GM12874 (cell line): ENCODE data around the gene TIAM1.

Source experiments
- TF ChIP-seq, protein P1 (sequence below): IDR thresholded peaks from 2 replicates; pipeline ENCODE4 v1.5.1; 2011; ENCODE audit warnings: low read depth, mild to moderate bottlenecking, control low read depth, low read length, moderate library complexity; ENCODE audit not compliant: insufficient read depth

Gene TIAM1

DNA sequence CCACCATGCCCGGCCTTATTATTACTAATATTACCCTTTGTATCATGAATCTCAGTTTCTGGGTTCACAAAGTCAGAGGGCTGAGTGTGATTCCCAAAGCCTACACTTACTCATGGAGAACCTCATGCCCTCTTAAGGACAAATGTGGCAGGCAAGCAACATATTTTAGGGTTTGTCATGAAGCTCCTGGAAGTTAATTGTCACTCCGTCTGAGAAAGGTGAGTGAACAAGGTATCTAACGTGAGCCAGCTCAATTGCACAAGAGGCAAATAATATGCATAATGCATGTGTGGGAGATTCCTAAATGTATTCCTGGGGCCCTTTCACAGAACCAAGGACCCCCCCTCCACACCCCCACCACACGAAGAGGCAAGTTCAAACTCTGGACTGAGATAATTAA, 10.1 kb upstream of the TIAM1 start:
- TF ChIP-seq, protein P1, sequence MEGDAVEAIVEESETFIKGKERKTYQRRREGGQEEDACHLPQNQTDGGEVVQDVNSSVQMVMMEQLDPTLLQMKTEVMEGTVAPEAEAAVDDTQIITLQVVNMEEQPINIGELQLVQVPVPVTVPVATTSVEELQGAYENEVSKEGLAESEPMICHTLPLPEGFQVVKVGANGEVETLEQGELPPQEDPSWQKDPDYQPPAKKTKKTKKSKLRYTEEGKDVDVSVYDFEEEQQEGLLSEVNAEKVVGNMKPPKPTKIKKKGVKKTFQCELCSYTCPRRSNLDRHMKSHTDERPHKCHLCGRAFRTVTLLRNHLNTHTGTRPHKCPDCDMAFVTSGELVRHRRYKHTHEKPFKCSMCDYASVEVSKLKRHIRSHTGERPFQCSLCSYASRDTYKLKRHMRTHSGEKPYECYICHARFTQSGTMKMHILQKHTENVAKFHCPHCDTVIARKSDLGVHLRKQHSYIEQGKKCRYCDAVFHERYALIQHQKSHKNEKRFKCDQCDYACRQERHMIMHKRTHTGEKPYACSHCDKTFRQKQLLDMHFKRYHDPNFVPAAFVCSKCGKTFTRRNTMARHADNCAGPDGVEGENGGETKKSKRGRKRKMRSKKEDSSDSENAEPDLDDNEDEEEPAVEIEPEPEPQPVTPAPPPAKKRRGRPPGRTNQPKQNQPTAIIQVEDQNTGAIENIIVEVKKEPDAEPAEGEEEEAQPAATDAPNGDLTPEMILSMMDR, result no peak

DNA sequence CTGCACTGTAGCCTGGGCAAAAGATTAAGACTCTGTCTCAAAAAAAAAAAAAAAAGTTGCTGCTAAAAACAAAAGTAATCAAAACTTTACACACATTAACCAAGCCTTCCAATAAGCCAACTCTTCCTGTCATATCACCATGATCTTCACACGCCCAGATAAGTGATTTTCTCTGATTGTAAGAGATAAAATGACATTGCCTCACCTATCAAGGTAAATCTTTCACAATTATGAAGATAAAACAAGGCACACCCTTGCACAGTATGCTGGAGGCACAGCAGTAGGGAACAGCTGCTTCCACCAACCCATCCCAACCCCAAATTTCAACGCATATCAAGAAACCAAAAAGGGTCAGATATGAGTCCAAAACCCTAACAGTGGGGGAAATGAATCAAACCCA, 8.8 kb upstream of the TIAM1 start:
- TF ChIP-seq, protein P1, result no peak

DNA sequence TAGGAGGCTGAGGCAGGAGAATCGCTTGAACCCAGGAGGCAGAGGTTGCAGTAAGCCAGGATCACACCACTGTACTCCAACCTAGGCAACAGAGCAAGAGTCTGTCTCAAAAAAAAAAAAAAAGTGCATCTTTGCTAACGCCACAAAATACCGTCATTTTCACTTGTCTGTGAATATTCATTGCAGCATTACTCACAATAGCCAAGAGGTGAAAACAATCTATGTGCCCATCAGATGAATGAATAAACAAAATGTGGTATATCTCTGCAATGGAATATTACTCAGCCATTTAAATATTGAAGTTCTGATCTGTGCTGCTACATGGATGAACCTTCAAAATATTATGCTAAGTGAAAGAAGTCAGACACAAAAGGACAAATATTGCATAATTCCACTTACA, 7.9 kb upstream of the TIAM1 start:
- TF ChIP-seq, protein P1, result no peak

DNA sequence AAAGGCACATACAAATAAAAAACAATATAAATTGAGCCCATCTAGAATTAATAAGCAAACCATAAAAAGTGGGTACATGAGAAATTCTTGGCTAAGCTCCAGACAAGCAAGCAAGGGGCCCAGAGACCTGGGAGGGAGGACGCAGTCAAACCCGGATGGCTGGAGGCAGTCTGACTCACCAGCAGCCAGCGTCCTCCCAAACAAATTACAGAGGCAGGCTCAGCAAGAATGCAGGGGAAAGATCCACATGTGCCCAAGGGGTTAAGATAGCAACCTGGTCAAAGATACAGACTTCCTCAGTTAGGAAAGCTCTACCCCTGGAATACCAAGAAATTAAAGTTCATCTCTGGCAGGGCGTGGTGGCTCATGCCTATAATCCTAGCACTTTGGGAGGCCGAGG, 7.4 kb upstream of the TIAM1 start:
- TF ChIP-seq, protein P1, result no peak

DNA sequence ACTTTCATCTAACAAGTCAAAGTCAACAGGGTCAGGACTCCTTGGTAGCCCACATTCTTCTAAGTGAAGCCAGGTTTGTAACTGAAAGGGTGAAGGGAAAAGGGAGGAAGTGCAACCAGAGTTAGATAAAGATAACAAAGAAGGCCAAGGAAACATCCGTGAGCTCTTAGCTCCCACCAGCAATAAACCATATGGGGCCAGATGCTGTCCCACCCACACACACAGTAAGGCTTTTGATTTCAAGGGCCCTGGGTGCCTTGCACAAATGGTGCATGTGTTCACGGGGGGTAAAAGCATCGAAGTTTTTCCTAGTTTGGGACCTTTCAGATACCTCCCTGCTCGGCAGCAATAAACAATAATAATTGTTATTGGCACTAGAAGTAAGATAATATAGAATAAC, 5.1 kb upstream of the TIAM1 start:
- TF ChIP-seq, protein P1, result no peak

DNA sequence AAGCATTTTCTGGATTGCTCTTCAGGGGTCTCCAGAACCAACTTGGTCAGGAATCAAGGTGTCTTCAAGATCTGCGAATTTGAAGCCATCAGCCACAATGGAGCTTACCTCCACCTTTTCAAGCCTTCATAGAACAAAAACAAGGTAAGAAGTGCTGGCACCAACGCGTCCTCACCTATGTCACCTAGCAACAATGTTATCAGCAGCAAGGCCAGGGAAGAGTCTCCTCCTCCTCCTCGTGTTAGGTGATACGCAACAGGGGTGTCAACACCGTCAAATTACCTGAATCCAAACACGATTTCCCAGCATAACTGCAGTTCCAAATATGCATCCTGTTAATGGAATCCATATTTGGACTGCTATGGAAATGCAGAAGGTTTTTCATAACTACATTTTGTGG, 4.1 kb upstream of the TIAM1 start:
- TF ChIP-seq, protein P1, result no peak

DNA sequence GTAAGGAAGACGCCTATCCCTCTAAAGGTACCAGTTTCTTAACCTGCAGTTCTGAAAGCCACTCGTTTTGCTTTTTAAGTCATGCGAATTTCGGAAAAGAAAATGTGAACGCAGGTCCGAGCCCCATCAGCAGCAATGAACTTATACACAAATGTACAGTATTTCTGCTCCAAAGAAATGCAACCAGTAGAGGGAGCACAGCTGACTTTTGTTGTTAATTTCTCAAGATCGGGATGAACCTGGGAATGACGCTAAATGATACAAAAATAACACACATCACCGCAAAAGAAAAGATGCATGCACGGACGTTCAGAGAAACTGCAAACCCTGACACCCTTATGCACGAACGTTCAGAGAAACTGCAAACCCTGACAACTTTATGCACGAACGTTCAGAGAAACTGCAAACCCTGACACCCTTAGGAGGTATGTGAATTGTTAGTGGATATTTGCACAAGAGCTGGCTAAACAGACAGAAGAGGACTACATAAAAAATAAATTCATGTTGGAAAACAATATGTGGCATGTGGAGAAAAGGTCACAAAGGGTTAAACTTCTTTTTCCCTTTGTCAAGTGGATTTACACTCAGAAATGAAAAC, 3.5 kb upstream of the TIAM1 start:
- TF ChIP-seq, protein P1, result no peak

DNA sequence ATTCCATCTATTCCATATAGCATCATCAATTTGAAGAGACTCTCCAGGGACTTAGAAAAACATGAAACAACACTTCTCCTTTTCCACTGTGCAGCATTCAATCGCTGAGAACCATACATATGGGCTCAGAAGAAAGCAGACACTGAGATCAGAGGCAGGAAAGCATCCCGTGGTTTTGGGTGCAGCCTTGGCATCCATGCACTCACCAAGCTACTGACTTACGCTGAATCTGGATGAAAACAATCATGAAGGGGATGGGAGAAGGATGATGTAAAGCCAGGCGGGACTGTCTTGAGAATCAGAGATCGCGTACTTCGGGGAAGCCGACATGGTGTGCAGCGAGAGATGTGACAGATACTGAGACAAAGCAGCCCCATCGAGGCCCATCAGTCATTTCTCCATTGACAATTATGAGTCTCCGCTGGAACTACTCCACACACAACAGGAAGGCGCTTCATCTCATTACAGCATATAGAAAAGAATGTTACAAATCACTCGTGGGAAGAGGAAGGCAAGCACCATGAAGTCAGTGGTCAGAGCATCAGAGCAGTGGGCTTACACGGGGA, 2.3 kb upstream of the TIAM1 start:
- TF ChIP-seq, protein P1, result no peak
